Activated CD8-positive, alpha-beta T cell treated with anti-CD3 and anti-CD28 coated beads, Interleukin-2, amount 10 ng/mL, durations not matched to agents 7 days and 5 days (primary cell): ENCODE measurements around the gene MLLT11. TPM values are rescaled to one million over a fixed set of nuclear protein-coding genes. Genes with fewer than 3 reads are reported as not detected.

Experiments used
- total RNA-seq, 2 experiments: library from RNA; stranded (reverse); gene quantifications; one replicate each; pipeline ENCODE4 v1.2.3, GENCODE V29; 2021

The MLLT11 gene
- total RNA-seq, 2 experiments from 2014 or later, result 5.7 to 6.0 TPM

Other genes starting within 250 kb of the MLLT11 start
- 10 to 100 TPM; 39.8 to 42.1 TPM for gene ARNT, start 183.8 kb upstream of the MLLT11 start, total RNA-seq
- not detected for gene CTXND2, start 173.3 kb upstream of the MLLT11 start, total RNA-seq
- 10 to 100 TPM; 58.5 to 59.3 TPM for gene SETDB1, start 134.0 kb upstream of the MLLT11 start, total RNA-seq
- 100 to 1,000 TPM; 149 to 150 TPM for gene CERS2, start 85.6 kb upstream of the MLLT11 start, total RNA-seq
- not detected for gene ANXA9, start 78.1 kb upstream of the MLLT11 start, total RNA-seq
- gene MINDY1, start 53.5 kb upstream of the MLLT11 start, total RNA-seq, result 1 to 10 TPM; 9.1 to 9.9 TPM
- 10 to 100 TPM; 15.8 to 19.0 TPM for gene PRUNE1, start 51.9 kb upstream of the MLLT11 start, total RNA-seq
- 1 to 10 TPM; 1.1 to 1.8 TPM for gene BNIPL, start 23.8 kb upstream of the MLLT11 start, total RNA-seq
- gene C1orf56, start 12.6 kb upstream of the MLLT11 start, total RNA-seq, result 1 to 10 TPM; 1.3 TPM
- 100 to 1,000 TPM; 238 to 245 TPM for gene CDC42SE1, start 775 bp upstream of the MLLT11 start, total RNA-seq
- gene GABPB2, start 10.4 kb downstream of the MLLT11 start, total RNA-seq, result 10 to 100 TPM; 32.7 to 34.4 TPM
- gene SEMA6C, start 86.2 kb downstream of the MLLT11 start, total RNA-seq, result 1 to 10 TPM; 1.9 to 2.2 TPM
- 10 to 100 TPM; 18.5 to 20.0 TPM for gene TNFAIP8L2, start 96.3 kb downstream of the MLLT11 start, total RNA-seq
- gene LYSMD1, start 105.5 kb downstream of the MLLT11 start, total RNA-seq, result 1 to 10 TPM; 3.7 to 4.3 TPM
- gene SCNM1, start 105.7 kb downstream of the MLLT11 start, total RNA-seq, result 10 to 100 TPM; 53.0 to 55.9 TPM
- gene TMOD4, start 115.6 kb downstream of the MLLT11 start, total RNA-seq, result 1 to 10 TPM; 2.2 to 3.4 TPM
- 10 to 100 TPM; 59.8 to 61.7 TPM for gene VPS72, start 129.8 kb downstream of the MLLT11 start, total RNA-seq
- gene PIP5K1A, start 138.2 kb downstream of the MLLT11 start, total RNA-seq, result 10 to 100 TPM; 64.9 to 69.2 TPM
- gene PSMD4, start 194.3 kb downstream of the MLLT11 start, total RNA-seq, result 100 to 1,000 TPM; 194 to 210 TPM
- gene ZNF687, start 221.9 kb downstream of the MLLT11 start, total RNA-seq, result 10 to 100 TPM; 25.5 to 26.6 TPM